ENCODE data around the gene SEMA6A.

The SEMA6A gene

GRCh38 chr5:116488356-116489041 is 86.1 kb downstream of the SEMA6A start:
- FAIRE-seq = no peak

GRCh38 chr5:116487045-116487444 is 87.6 kb downstream of the SEMA6A start:
- FAIRE-seq = no peak

- FAIRE-seq = no peak
Observed at GRCh38 chr5:116486588-116486987, 88.0 kb downstream of the SEMA6A start.

- FAIRE-seq = no peak
Observed at GRCh38 chr5:116484645-116485044, 90.0 kb downstream of the SEMA6A start.

- FAIRE-seq = no peak
Observed at GRCh38 chr5:116482394-116482793, 92.2 kb downstream of the SEMA6A start.

GRCh38 chr5:116480894-116481510 is 93.6 kb downstream of the SEMA6A start:
- FAIRE-seq = no peak

GRCh38 chr5:116479776-116480675 is 94.6 kb downstream of the SEMA6A start:
- no peak for FAIRE-seq

- no peak for FAIRE-seq
Observed at GRCh38 chr5:116478491-116478890, 96.1 kb downstream of the SEMA6A start.

- no peak for FAIRE-seq
Observed at GRCh38 chr5:116476897-116477537, 97.6 kb downstream of the SEMA6A start.

- FAIRE-seq = no peak
Observed at GRCh38 chr5:116475338-116475737, 99.3 kb downstream of the SEMA6A start.

GRCh38 chr5:116473706-116474105 is 100.9 kb downstream of the SEMA6A start:
- no peak for FAIRE-seq

- FAIRE-seq = no peak
Observed at GRCh38 chr5:116472274-116472673, 102.3 kb downstream of the SEMA6A start.

GRCh38 chr5:116469631-116470030 is 105.0 kb downstream of the SEMA6A start:
- no peak for FAIRE-seq

GRCh38 chr5:116468583-116468982 is 106.0 kb downstream of the SEMA6A start:
- FAIRE-seq = no peak

GRCh38 chr5:116467465-116467843 is 107.2 kb downstream of the SEMA6A start:
- FAIRE-seq = no peak

GRCh38 chr5:116466727-116467464 is 107.7 kb downstream of the SEMA6A start:
- no peak for FAIRE-seq

GRCh38 chr5:116465411-116465810 is 109.2 kb downstream of the SEMA6A start:
- no peak for FAIRE-seq

GRCh38 chr5:116464144-116464708 is 110.4 kb downstream of the SEMA6A start:
- no peak for FAIRE-seq

GRCh38 chr5:116462500-116462899 is 112.1 kb downstream of the SEMA6A start:
- FAIRE-seq = no peak

- no peak for FAIRE-seq
Observed at GRCh38 chr5:116459301-116459700, 115.3 kb downstream of the SEMA6A start.

- no peak for FAIRE-seq
Observed at GRCh38 chr5:116457062-116457461, 117.6 kb downstream of the SEMA6A start.

GRCh38 chr5:116456036-116456435 is 118.6 kb downstream of the SEMA6A start:
- no peak for FAIRE-seq

All from colon (tissue), 2 donors.